WI38 (cell line): ENCODE data around the gene GPX5.

ENCODE experiments used
- H3K4me3 ChIP-seq: 2 replicates; pipeline ENCODE4 v1.5.1; 2011; ENCODE audit warnings: low read depth, mild to moderate bottlenecking, control low read depth, low read length
- TF ChIP-seq, protein P1 (sequence below): IDR thresholded peaks from 2 replicates; pipeline ENCODE4 v1.5.1; 2012; ENCODE audit warnings: low read depth, mild to moderate bottlenecking, control low read depth, low read length

GPX5 gene

DNA sequence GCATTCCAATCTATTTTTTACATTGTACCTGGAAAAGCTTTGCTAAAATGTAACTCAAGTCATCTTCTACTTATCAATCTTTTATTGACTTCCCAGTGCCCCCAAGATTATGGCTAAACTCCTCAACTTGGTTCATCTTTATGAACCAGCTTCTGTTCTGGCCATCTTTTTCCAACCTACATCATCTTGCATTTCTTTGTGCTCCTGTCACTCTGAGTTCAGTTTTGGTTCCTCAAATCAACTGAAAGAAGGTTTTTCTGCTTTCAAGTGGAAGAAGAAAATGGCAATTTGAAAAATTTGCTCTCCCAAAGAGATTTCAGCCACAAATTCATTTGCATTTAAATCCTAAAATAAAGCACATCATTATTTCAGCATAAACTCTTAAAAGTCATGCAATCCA, 41.8 kb downstream of the GPX5 start:
- TF ChIP-seq, protein P1, sequence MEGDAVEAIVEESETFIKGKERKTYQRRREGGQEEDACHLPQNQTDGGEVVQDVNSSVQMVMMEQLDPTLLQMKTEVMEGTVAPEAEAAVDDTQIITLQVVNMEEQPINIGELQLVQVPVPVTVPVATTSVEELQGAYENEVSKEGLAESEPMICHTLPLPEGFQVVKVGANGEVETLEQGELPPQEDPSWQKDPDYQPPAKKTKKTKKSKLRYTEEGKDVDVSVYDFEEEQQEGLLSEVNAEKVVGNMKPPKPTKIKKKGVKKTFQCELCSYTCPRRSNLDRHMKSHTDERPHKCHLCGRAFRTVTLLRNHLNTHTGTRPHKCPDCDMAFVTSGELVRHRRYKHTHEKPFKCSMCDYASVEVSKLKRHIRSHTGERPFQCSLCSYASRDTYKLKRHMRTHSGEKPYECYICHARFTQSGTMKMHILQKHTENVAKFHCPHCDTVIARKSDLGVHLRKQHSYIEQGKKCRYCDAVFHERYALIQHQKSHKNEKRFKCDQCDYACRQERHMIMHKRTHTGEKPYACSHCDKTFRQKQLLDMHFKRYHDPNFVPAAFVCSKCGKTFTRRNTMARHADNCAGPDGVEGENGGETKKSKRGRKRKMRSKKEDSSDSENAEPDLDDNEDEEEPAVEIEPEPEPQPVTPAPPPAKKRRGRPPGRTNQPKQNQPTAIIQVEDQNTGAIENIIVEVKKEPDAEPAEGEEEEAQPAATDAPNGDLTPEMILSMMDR, result no peak
- no peak overlapping the region for H3K4me3 ChIP-seq

DNA sequence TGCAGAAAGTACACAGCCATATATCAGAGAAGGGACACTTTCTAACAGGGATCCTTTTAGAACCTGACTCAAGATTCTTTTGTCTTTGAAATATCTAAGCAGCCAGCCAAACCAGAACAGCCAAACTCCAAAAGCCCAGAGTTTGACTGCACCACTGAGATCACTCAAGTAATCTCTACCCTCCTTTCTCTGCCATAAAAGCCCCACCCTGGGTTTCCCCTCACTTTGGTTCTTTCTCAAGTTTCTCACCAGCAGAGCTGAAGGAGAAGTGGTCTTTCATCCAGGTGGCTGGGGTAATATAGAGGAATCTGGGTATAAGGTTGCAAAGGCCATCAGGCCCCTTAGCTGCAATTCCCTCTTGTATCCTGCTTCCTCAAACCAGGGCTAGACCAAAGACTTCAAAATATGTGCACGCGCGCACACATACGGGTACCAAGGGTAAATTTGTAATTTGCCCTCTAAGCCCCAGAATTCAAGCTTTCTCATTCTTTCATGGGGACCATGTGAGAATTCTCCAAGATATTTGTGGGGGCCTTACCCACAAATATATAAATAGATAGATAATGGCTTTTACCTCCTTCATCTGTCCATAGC, 42.9 kb downstream of the GPX5 start:
- H3K4me3 ChIP-seq, result no peak overlapping the region
- TF ChIP-seq, protein P1, result no peak

DNA sequence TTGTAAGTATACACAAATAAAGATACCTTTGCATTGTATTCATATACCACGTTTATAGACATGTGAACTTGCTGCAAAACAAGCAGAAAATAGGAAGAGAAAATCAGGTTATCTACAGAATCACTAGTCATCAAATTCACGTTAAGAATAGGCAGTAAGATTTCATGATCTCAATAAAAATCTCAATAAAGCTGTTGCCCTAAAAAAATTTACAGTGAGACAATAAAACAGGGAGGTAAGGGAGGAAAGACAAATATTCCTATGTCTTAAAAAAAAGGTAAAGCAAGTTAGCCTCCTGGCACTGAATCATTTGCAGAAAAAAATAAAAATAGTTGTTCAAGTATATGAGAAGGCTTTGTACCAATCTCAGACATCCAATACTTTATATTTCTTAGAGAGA, 44.1 kb downstream of the GPX5 start:
- H3K4me3 ChIP-seq, result no peak overlapping the region
- TF ChIP-seq, protein P1, result no peak

DNA sequence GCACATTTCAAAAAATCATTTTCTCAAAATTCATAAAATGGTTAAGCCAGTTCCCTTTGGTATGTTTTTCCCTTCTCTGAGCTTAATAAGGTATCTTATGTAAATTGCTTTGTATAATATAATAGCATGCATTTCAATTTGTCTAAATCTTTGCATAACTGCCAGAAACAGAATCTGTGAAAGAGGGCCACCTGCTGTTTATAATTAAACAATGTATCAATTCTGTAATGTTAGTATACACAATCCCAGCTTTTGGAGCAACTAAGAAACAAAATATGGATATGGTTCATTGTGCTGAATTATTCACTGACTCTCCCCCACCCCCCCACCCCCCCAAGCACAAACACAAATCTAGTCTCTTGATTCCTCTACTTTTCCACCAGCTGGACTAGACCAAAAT, 54.8 kb downstream of the GPX5 start:
- H3K4me3 ChIP-seq, result no peak overlapping the region
- TF ChIP-seq, protein P1, result no peak

DNA sequence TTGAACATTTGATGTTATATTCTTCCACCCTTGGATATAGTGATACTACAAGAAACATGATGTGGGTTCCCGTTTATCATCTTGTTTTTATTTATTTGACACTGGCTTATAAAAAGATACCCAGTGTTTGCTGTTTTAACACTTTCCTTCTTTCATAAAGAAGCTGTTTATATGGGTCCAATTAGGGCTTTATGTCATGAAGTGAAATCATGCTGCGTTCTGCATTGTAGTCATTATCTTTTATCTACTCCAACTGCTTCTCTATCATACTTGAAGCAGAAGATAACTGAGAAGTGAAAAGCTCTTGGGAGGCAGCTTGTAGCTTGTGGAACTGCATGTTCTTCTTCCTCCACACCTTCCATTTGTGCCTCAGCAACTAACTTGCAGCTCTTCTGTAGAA, 57.8 kb downstream of the GPX5 start:
- H3K4me3 ChIP-seq, result no peak overlapping the region

More for the DNA sequence above, 57.8 kb downstream of the GPX5 start:
- TF ChIP-seq, protein P1, result no peak
